Adrenal gland (tissue), 12 donors: ENCODE measurements around the gene TXNDC16. TPM values are rescaled to one million over a fixed set of nuclear protein-coding genes. Genes with fewer than 3 reads are reported as not detected.

ENCODE experiments used
- DNase-seq, 7 donors: peaks; one replicate each; pipeline ENCODE4 v3.0.0-alpha.2; 2019 to 2020
- H3K27ac ChIP-seq, 5 donors: fragments of 200-600 bp; sonication (generic) in 4 of 5; 1 replicate in 3 of 5; 2 replicates in 2 of 5; pipeline versions ENCODE4 v1.5.1 to v1.8.0; 2016 to 2020; ENCODE audit warnings: mild to moderate bottlenecking in 1 of 5
- H3K27me3 ChIP-seq: fragments of 200-600 bp; 2 replicates; pipeline ENCODE4 v1.8.0; 2021
- H3K36me3 ChIP-seq, 2 donors: fragments of 200-600 bp; replicated peaks in 1 of 2; 1 replicate in 1 of 2; 2 replicates in 1 of 2; pipeline versions ENCODE4 v1.5.1 to v1.8.0; 2018 to 2022
- H3K4me1 ChIP-seq, 2 donors: fragments of 200-600 bp; replicated peaks in 1 of 2; 1 replicate in 1 of 2; 2 replicates in 1 of 2; pipeline versions ENCODE4 v1.5.1 to v1.8.0; 2018 to 2021
- H3K4me3 ChIP-seq, 4 donors: fragments of 200-600 bp; sonication (generic) in 3 of 4; one replicate each; pipeline ENCODE4 v1.5.1; 2016 to 2018
- H3K9me3 ChIP-seq, 3 donors: fragments of 200-600 bp; sonication (generic) in 1 of 3; replicated peaks in 1 of 3; 1 replicate in 2 of 3; 2 replicates in 1 of 3; pipeline versions ENCODE4 v1.5.1 to v1.8.0; 2016 to 2021
- CTCF ChIP-seq, 6 experiments: fragments of 450-650 bp in 4 of 6; fragments of 200-600 bp in 2 of 6; sonication (generic) in 1 of 6; IDR thresholded peaks; 1 replicate in 5 of 6; 2 replicates in 1 of 6; pipeline versions ENCODE4 v1.5.1 to v1.8.0; 2016 to 2021; ENCODE audit warnings: antibody characterized with exemption in 6 of 6, mild to moderate bottlenecking in 2 of 6, moderate library complexity in 1 of 6
- POLR2A ChIP-seq, 2 donors: fragments of 450-650 bp; IDR thresholded peaks; one replicate each; pipeline ENCODE4 v1.6.1; 2017; ENCODE audit warnings: antibody characterized with exemption in 2 of 2, mild to moderate bottlenecking in 2 of 2, moderate library complexity in 1 of 2
- WGBS, 4 donors: extraction: QIAGEN DNeasy Blood & Tissue Kit in 2 of 4; methylation state at CpG; one replicate each; pipeline versions ENCODE4 v1.1.5 to v1.1.7; 2013 to 2017; 5-methylcytosine and 5-hydroxymethylcytosine counted together
- intact Hi-C, 2 donors: fragments of 100-400 bp; cut with DNase I; formaldehyde crosslinking; loops; one replicate each; pipeline versions ENCODE4 v1.14.1 to v1.15.0; 2022 to 2023
- polyA plus RNA-seq, 3 donors: library from polyadenylated mRNA; stranded (reverse); fragments of 200-250 nt in 2 of 3; fragments of 350-450 nt in 1 of 3; fragmentation: Illumina TruSeq in 1 of 3; extraction: RNeasy Lipid Tissue Mini Kit (QIAGEN cat#74804) in 1 of 3; gene quantifications; one replicate each; pipeline ENCODE4 v1.2.3, GENCODE V29; 2013 to 2014
- total RNA-seq, 9 donors: library from RNA; depleted of rRNA in 4 of 9; stranded (reverse); fragments of >200 nt in 4 of 9; fragments of 120-200 nt in 1 of 9; fragmentation: NEBNext Ultra II Directional in 1 of 9; extraction: Animal tissue kit (Norgen Biotek cat#: 25700) in 1 of 9; gene quantifications; one replicate each; pipeline versions ENCODE4 v1.1.0 to v1.2.4, GENCODE V29; 2013 to 2023
- donor health status: healthy with polysubstance abuse.
- donor health status: Bipolar disorder and iron deficiency.
- donor health status: DM: yes; HTN: yes; CAD: no.
- donor health status: DM: no; HTN: no; CAD: no.
- donor health status: DM: no; HTN: no; CAD: no.
- donor health status: DM: yes; HTN: yes; CAD: no.

The TXNDC16 gene
- total and polyA plus RNA-seq, 12 donors: 1.3 to 7.2 (median 5.6) TPM

- no peak for DNase-seq
- Histone ChIP-seq H3K36me3 (no peaks in the 10 kb centered on the region), H3K27ac (no peak overlapping the region), H3K4me1 (no peaks in the 10 kb centered on the region), H3K9me3 (no peaks in the 10 kb centered on the region), H3K27me3 (no peaks in the 10 kb centered on the region), H3K4me3 (no peak overlapping the region)
- TF ChIP-seq POLR2A (IDR thresholded peaks at IDR 0.05) (no peak), CTCF (IDR thresholded peaks at IDR 0.05) (no peak)
- 82 to 95% (median 91%) methylated on average over 5 of the region's 5 CpGs for WGBS, 4 donors
- intact Hi-C loops: no loop called here
Observed at GRCh38 chr14:52596861-52597260, 44.6 kb upstream of the TXNDC16 start.

- no peak for DNase-seq
- no peaks in the 10 kb centered on the region for H3K4me1 ChIP-seq
- intact Hi-C loops: no loop called here
- H3K27ac ChIP-seq: no peak overlapping the region
- no peaks in the 10 kb centered on the region for H3K9me3 ChIP-seq
- no peak for TF ChIP-seq POLR2A (IDR thresholded peaks at IDR 0.05)
- no peak for TF ChIP-seq CTCF (IDR thresholded peaks at IDR 0.05)
- 91 to 92% (median 91%) methylated on average over 9 to 10 of the region's 10 CpGs for WGBS, 4 donors
- H3K27me3 ChIP-seq: no peaks in the 10 kb centered on the region
- H3K4me3 ChIP-seq: no peak overlapping the region
- H3K36me3 ChIP-seq: no peaks in the 10 kb centered on the region
Observed at GRCh38 chr14:52596320-52596719, 44.0 kb upstream of the TXNDC16 start.

- Histone ChIP-seq H3K36me3 (no peaks in the 10 kb centered on the region), H3K4me1 (no peaks in the 10 kb centered on the region), H3K4me3 (no peak overlapping the region), H3K27me3 (no peaks in the 10 kb centered on the region), H3K27ac (no peak overlapping the region), H3K9me3 (no peaks in the 10 kb centered on the region)
- TF ChIP-seq CTCF (IDR thresholded peaks at IDR 0.05) (no peak), POLR2A (IDR thresholded peaks at IDR 0.05) (no peak)
- intact Hi-C loops: no loop called here
- DNase-seq: no peak
- WGBS, 4 donors: 83 to 96% (median 88%) methylated on average over 1 of the region's 1 CpG
Observed at GRCh38 chr14:52590318-52590717, 38.0 kb upstream of the TXNDC16 start.

DNA sequence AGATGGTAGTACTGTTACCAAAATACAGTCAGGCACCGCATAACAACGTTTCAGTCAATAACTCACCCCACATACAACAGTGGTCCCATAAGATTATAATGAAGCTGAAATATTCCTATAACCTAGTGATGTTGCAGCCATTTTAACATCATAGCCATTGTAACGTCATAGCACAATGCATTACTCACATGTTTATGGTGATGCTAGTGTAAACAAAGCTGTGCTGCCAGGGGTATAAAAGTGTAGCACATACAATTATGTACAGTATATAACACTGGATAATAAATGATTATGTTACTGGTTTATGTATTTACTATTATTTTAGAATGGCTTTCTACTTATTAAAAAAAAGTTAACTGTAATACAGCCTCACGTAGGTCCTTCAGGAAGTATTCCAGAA lies 37.3 kb upstream of the TXNDC16 start:
- Histone ChIP-seq H3K27ac (no peak overlapping the region), H3K4me1 (no peaks in the 10 kb centered on the region), H3K36me3 (no peaks in the 10 kb centered on the region), H3K9me3 (no peaks in the 10 kb centered on the region), H3K27me3 (no peaks in the 10 kb centered on the region), H3K4me3 (no peak overlapping the region)
- 78 to 85% (median 79%) methylated on average over 4 of the region's 4 CpGs for WGBS, 4 donors
- intact Hi-C loops: no loop called here
- TF ChIP-seq CTCF (IDR thresholded peaks at IDR 0.05) (no peak), POLR2A (IDR thresholded peaks at IDR 0.05) (no peak)
- DNase-seq: no peak
